OCI-M2 (cell line): ENCODE measurements around the gene HOXB1.

Experiments used
- DNase-seq: peaks from one replicate; lab custom pipeline; 2025; ENCODE audit not compliant: unreplicated experiment; lab: John Stamatoyannopoulos, UW

The HOXB1 gene

DNA sequence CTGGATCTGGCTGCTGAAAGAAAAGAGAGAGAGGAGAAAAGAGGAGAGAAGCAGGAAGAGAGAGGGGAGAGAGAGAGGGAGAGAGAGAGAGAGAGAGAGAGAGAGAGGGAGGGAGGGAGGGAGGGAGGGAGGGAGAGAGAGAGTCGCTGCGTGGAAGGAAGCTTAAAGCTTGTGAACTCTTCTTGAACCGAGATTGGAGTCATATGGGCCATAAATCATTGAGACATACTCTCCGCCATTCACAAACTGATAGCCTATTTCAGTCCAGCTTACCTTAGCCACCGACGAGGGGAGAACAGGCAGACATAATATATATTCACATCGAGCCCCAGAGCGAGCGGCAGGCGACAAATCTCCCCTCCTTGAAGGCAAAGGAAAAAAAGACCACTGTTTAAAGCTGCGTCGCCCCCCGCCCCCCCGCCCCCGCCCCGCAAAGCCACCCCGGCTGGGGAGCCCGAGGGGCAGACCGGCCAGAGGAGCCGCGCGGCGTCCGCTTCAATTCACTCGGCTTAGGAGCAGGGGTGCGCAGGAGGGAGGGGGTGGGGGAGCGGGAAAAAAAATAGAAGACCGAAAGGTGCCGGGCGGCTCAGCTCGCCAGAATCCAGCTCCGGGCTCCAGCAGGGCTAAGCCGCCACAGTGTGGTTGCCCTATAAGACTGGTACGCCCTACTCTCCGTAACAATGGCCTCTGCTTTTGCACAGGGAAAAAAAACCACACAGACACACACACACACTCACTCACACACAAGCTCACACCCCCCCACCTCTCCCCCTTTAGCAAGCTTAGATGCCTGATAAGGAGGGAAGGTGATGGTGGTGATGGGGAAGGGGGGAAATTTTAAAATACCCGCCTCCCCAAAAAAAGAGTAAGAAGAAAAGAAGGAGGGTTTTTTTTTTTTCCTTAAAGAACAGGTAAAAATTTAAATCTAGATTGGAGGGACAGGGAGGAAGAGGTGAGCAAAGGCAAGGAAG, 24.7 kb upstream of the HOXB1 start:
- DNase-seq: no peak

DNA sequence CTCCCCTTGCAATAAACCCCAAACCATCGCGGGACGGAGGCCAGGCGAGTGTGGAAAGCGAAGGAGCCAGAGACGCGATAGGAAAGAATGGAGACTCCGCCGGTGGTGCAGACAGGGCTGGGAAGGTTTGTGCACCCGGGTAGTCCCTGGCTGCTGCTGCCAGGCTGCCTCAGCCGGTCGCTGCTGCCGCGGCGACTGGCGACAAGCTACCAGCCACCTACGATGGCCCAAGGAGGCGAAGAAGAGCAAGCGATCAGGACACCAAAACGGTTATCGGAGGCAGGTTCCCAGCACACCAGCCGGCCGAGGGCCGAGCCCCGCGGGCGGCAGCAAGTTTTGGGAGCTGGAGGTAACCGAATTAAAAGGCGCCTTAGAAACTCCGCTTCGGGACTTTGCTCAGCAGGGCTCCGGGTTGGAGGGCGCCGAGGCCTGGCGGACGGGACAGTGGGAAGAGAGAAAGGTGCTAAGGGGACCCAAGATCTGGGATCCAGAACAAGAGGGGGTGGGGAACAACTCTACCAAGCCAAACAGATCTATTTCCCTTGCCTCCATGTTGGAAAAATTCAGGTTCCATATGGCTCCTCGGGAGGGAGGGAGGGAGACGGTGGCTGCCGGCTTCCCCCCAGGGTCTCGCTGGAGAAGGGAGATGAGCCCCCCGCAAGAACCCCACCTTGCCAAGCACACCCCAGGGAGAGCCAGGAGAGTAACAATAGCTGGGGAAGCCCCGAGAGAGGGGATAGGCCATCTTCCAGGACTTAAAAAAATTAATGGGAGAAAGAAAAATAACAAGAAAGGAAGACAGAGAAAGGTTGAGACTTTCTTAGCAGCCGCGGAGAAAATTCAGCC, 23.8 kb upstream of the HOXB1 start:
- no peak for DNase-seq

DNA sequence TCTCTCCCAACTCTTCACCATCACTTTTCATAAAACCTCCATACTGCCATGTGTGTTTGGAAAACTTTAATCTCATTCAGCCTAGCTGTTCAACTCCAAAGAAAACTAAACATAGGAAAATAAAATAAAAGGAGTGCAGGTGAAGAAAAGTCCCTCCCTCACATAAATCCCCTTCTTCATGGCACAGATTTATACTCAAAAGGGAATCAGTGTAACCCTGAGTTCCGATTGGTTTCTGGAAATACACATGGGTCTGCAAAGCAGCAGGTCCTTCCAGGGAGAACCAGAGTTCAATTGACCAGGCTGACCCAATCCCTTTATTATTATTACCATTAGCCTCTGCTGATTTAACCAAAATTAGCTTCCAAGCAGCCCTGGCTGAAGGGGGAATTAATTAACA, 23.0 kb upstream of the HOXB1 start:
- no peak for DNase-seq

DNA sequence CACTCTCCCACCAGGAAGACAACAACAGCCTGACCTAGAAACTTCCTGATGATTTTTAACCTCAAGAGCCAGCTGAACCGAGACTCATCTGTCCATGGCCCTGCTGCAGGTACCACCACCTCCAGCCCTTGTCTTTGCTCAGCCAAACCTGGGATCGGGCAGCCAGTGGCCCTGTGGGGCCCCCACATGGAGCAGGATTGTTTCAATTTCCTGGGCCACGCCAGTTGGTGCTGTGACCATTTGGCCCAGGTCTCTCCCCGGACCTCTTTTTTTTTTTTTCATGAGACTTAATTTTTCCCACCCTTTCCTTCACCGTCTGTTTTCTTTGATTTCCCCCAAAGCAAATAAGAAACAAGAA, 22.4 kb upstream of the HOXB1 start:
- no peak for DNase-seq

DNA sequence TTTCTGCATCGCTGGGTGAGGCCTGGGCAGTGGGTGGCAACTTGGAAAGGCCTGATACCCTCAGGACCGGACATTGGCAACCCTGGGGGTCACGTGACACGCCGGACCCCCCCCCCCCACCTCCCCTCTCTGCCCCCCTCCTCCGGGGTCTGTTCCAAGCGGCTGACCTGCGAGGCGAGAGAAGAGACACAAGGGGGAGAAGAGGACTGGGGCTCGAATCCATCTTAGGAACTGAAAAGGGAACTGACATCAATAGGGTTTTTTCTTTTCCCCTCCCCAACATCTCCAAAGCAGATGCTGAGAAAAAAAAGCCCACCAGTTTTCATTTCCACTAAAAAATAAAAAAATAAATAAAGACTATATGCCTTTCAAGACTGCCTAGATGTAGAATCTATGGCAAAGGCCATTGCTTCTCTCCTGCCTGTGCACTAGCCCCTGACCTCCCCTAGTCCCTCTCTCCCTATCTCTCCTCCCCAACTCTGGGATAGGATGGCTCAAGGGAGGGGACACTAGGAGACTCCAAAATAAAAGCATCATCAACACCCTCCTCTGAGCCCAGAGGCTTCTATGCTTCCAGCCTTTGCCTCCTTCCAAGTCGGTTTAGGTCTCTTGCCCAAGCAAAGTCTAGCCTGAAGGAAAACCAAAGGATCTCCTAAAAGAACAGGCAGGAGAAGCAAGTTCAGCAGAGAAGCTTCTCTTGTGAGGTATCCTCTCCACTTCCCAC, 21.8 kb upstream of the HOXB1 start:
- no peak for DNase-seq

DNA sequence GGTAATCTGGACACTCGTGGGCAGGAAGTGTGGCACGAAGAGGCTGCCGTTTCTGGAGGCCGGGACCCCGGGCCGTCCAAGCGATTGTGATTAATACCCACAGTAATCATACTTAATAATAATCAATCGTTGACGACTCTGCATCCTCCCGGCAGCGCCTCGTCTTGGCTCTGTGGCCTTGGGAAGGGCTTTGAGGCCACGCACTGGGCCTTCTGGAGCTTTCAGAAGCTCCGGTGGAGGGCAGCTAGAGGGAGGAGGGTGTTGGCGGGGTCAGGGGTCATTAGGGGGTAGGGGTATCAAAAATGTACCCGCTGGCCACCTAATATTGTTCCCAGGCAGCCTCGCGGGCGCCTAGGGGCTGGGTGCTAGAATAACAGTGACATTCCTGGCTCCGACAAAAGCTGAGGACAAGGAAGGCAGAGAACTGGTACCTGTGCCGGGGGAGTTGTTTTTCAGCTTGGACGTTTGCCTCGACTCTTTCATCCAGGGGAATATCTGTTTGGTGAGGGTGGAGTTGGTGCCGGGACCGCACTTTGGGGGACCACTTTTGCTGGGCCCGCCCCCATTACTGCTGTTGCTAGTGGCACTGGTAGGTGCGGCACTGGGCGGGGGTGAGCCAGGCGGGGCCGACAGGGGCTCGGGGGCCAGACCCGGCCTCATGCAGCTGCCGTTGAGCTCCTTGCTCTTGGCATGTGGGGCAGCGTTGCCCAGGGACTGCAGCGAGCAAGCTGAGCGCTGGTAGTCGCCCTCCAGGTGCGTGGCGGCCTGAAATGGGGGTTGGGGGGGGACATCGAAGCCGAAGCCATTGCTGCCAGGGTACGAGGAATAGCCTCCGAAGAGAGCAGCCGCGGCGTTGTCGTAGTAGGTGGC, 21.0 kb upstream of the HOXB1 start:
- DNase-seq: no peak

DNA sequence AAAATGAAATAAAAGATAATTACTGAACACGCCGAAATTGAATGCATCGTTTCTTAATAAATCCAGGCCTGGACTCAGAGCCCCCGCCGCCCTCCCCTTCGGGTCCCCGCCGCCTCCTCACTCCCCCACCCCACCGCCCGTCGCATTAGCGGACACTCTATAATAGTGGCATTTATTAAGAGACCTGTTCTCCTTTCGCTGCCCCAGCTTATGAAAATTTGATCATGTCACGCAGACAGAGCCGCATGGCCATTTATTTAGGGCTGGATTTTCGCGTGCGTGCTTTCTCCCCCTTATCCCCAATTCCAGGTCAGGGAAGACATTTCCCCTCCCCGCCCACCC, 20.4 kb upstream of the HOXB1 start:
- no peak for DNase-seq

DNA sequence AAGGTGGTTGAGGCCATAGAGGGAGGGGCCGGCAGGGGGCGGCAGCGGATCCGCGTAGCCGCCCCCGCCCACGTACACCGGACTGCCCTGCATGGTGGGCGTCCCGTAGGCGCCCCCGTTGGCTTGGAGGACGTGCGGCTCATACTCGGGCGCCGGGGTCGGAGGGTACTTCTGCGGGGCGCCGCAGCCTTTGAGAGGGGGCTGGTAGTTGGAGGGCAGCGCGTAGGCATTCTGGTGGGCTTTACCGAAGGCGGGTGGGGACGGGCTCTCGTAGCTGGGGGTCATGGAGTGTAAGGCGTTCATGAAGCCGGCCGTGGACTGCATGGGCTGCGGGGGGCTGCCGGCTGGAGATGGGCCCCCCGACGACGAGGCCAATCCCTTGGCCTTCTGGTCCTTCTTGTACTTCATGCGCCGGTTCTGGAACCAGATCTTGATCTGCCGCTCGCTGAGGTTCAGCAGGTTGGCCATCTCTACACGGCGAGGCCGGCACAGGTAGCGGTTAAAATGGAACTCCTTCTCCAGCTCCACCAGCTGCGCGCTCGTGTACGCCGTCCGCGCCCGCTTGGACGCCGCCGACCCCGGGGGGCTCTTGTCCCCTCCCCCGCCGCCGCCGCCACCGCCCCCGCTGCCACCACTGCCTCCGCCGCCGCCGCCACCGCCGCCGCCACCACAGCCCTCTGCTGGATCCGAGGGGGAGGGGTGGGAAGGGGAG, 19.8 kb upstream of the HOXB1 start:
- DNase-seq: no peak

DNA sequence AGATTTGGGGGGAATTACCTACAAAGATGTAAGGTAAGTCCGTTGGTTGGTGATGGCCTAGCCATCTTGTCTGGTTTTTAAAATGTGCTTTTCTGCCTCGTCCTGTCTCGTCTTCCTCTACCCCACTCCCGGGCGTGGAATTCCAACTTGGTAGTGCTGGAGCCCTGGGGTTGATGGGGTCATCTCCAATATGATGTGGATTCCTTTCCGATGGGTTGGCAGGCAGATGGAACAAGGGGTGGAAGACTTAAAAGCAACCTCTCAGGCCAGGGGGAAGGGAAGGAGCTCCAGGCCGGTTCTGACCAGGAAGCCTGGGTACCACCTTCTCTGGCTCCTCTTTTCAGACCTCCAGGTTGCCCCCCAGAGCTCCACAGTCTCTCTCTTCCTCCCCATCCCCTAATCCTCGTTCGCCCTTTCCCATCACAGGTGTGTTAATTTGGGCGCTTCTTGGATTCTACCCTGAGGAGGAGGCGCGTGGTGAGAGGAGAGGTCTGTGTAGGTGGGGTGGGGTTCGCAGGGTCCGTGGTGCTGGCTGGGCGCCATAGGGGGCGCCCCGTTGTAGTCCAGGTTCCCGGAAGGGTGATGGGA, 19.2 kb upstream of the HOXB1 start:
- no peak for DNase-seq

DNA sequence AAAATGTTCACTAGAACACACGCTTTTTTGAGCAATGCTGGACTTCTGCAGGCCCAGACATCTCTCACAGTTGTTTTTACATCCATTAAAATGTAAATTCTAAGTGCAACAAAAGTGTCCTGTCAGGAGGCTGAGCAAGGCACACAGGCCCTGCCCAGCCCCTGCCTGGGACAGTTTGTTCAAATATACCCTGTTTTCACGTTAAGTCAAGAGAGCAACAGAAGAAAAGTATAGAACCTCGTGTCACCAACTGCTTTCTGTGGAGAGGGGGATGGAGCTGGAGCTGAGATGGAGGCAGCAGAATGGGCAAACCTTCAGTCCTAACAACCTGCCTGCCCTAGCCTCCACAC, 18.4 kb upstream of the HOXB1 start:
- DNase-seq: no peak

DNA sequence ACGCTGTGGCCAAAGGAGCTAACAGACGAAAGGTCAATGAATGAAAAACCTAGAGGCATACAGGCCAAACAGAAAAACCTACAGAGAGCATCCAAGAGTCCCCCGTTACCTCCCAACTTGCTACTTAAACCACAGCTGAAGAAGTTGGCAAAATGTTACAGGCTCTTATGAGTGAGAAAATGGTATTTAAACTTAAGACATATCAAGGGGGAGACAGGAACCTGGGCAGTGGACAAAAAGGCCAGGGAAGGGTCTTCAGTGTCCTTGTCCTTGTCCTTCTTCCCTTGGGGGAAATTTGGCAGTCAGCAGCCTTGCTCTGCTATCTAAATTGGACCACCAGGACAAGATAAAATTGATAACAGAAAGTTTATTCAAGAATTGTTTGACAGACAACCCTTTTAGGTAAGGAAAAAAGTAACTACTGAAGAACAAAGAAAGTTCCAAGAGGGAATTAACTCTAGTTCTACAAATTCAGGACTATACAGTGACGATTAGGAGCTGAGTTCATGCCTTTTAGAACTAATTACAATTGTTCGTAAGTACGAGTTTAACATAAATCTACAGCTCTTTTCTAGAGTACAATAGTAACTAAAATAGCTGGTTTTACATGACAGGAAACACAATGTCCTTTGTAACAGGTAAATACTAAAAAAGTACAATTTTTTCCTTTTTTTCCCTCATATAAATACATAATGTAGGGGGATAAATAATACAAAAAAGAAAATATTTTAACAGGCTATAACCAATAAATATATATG, 17.9 kb upstream of the HOXB1 start:
- DNase-seq: no peak

DNA sequence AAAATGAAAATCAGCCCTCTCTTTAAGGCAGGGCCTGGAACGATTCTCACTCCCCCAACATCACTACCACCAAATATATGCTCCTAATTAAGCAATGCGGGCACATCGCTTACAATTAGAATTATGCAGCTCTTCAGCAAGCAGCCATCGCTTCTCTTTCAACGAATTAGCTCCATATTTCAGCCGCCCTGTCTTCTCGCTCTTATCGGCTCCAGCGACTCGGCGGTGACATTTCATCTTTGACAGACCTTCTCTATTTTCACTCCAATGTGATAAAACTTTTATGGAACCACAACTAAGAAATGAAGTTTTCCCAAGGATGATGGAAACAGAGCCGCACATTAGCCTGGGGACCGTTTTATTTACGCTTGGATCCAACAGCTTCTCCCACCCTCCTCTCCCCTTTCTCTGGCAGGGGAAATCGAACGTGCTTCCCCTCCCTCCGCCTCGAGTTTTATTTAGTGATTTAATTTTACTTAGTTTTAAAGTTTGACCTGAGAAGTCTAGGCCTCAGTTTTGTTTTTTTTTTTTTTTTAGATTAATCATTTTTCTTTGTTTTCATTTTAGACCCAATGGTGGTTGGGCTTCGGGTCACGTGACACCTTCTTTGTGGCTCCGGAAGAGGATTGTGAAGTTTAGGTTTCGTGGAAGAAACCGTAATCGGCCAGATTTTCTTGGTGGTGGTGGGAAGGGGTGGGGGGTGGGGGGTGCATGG, 17.2 kb upstream of the HOXB1 start:
- DNase-seq: no peak

DNA sequence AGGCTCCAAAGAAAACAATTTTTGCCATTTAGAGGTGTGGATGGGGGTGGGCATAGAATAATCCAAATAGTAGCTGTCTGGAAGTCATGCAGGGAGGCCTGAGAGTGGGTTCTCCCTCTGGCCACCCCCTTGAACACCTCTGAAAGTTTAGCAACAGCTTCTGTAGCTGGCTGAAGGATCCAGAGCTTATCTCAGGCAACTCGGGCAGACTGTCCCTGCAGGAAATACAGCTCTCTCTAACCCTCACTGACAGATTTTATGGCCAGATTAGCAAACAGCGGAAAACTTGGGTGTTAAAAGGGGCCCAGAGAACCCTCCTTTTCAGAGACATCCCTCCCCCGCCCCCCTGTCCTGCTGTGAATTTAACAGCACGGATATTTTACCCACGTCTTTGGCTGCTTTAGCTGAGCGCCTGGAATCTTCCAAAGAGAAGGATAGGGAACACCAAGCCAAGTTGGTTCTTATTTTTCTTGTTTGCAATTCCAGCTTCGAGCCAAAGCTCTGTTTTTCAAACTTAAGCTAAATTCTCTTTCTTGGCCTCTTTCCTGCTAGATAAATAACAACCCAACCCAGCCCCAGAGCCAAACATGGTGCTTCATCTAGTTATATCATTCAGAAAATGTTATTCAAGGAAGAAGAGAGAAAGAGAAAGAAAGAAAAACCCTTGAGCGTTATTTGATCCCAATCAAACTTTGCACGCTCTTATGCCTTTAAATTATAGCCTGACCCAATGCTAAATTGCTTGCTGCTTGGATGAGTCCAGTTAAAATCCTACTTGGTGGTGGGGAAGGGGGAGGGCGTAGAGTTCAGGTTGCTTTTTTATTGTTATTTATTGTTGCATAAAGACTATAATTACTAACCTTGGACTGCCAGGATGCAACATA, 16.4 kb upstream of the HOXB1 start:
- no peak for DNase-seq

DNA sequence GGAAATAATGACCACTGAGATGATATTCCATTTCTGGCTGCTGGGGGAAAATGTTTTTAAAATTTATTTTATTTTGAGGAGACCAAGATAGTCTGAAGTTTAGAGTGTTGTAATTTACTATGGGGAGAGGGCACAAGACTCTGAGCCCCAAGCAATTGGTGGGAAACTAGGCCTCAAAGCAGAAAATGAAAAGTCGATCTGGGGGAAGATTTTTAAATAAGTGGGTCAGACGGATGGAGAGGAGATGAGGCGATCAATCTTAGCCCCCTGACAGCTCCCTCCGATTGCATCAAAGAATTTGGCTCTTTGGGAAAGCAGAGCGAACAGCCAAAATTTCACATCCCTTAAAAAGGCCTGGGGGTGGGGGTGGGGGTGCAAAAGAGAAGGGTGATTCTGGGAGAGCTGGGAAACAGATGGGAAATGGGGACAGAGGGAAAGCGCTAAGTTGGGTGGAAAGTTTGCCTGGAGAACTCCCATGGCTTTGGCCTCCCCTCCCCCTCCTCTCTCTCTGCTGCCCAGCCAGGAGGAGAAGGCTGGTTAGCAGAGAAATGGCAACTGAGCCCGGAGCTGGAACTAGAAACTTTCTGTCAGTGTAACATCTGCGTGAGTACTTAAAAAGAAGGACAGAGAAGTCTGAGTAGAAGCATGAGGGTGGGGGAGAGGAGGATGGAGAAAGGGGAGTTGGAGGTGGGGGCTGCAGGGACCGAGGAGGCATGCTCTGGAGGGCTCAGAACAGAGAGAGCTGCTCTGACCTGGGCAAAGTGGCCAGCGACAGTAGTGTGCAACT, 15.5 kb upstream of the HOXB1 start:
- DNase-seq: no peak

DNA sequence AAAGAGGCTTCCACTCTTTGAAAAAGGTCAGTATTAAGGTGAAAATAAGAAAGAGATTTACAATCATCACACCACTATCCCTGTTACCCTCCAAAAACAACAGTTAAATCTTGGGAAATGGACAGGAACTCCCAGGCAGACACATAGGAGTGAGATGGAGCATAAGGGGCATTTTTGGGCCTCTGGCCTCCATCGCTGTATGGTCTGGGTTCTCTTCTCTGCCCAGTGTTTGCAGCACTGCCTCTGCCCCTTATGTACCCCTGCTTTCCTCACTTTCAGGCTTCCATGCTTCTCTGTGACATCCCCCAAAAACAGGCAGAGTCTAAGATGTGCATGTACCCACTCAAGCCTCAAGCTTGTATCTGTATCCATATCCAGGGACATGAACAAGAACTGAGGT, 14.7 kb upstream of the HOXB1 start:
- no peak for DNase-seq

DNA sequence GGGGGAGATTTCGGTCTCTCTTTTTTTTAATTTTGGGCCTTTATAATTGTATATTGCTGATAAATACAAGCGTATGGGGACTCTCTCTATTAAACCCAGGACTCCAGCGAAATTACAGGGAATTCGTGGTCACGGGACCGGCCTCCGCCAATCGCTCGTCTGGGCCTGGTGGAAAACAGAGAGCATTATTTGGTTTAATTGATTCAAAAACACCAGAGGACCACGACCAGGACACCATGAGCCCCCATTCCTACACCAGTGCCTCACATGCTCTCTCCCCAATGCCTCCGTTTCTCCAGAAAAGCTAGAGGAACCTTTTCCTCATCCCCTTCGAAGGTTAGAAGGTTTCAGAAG, 14.2 kb upstream of the HOXB1 start, which contains the start of gene HOXB2:
HOXB2 (minus strand) TSS at position 88 of the 354 bp plus-strand sequence. CDS start 198 bp downstream, outside the sequence.
- no peak for DNase-seq
